Peyer's patch (tissue), 4 donors: ENCODE data around the gene EYA2. TPM values are rescaled to one million over a fixed set of nuclear protein-coding genes. Genes with fewer than 3 reads are reported as not detected.

Experiments used
- DNase-seq, 3 donors: peaks; one replicate each; pipeline ENCODE4 v3.0.0-alpha.2; 2017 to 2019
- H3K27ac ChIP-seq, 4 donors: fragments of 200-600 bp; sonication (generic); one replicate each; pipeline ENCODE4 v1.5.1; 2016 to 2019
- H3K27me3 ChIP-seq, 2 donors: fragments of 200-600 bp; sonication (generic); one replicate each; pipeline ENCODE4 v1.5.1; 2019
- H3K36me3 ChIP-seq, 3 donors: fragments of 200-600 bp; sonication (generic); one replicate each; pipeline ENCODE4 v1.5.1; 2016 to 2019
- H3K4me1 ChIP-seq, 4 donors: fragments of 200-600 bp; sonication (generic); one replicate each; pipeline ENCODE4 v1.5.1; 2016 to 2019
- H3K4me3 ChIP-seq, 4 donors: fragments of 200-600 bp; sonication (generic); 1 replicate in 3 of 4; 2 replicates in 1 of 4; pipeline ENCODE4 v1.5.1; 2016 to 2019; ENCODE audit warnings: mild to moderate bottlenecking in 1 of 4
- H3K9me3 ChIP-seq, 4 donors: fragments of 200-600 bp; sonication (generic); one replicate each; pipeline ENCODE4 v1.5.1; 2016 to 2019; ENCODE audit warnings: mild to moderate bottlenecking in 1 of 4
- CTCF ChIP-seq, 6 experiments: fragments of 450-650 bp in 4 of 6; fragments of 200-600 bp in 2 of 6; sonication (generic) in 1 of 6; IDR thresholded peaks; one replicate each; pipeline ENCODE4 v1.5.1; 2017 to 2019; ENCODE audit warnings: antibody characterized with exemption in 6 of 6, mild to moderate bottlenecking in 3 of 6, moderate library complexity in 1 of 6
- POLR2A ChIP-seq, 2 donors: fragments of 450-650 bp; IDR thresholded peaks; one replicate each; pipeline ENCODE4 v1.5.1; 2017; ENCODE audit warnings: antibody characterized with exemption in 2 of 2, mild to moderate bottlenecking in 2 of 2, moderate library complexity in 2 of 2
- total RNA-seq, 4 donors: library from RNA; depleted of rRNA; stranded (reverse); fragments of >200 nt; gene quantifications; one replicate each; pipeline ENCODE4 v1.1.0, GENCODE V29; 2016

EYA2 gene
- total RNA-seq, 4 donors from 2014 or later, result 0.40 to 1.7 TPM; not detected in 2

- H3K9me3 ChIP-seq, result no peaks in the 10 kb centered on the region
- no peak for DNase-seq
- no peaks in the 10 kb centered on the region for H3K36me3 ChIP-seq
- H3K27ac ChIP-seq, result peak overlapping the region in 3 of 4 donors; percentile 14 to 66 (median 63)
- H3K4me3 ChIP-seq, result no peak overlapping the region
- H3K4me1 ChIP-seq, result peaks cover 0 to 14% (median 0%) of the 10 kb centered on the region in 4 donors
- no peaks in the 10 kb centered on the region for H3K27me3 ChIP-seq
- TF ChIP-seq POLR2A (IDR thresholded peaks at IDR 0.05) (no peak), CTCF (IDR thresholded peaks at IDR 0.05) (no peak)
These were observed 229.6 kb downstream of the EYA2 start for GRCh38 chr20:47124181-47124717.

- peak overlapping the region in 2 of 4 donors; percentile 25 to 26 for H3K27ac ChIP-seq
- no peak overlapping the region for H3K4me3 ChIP-seq
- TF ChIP-seq CTCF (IDR thresholded peaks at IDR 0.05) (no peak), POLR2A (IDR thresholded peaks at IDR 0.05) (no peak)
- H3K4me1 ChIP-seq, result peaks cover 0 to 14% (median 0%) of the 10 kb centered on the region in 4 donors
- no peak for DNase-seq
- H3K27me3 ChIP-seq, result no peaks in the 10 kb centered on the region
- no peaks in the 10 kb centered on the region for H3K36me3 ChIP-seq
- no peaks in the 10 kb centered on the region for H3K9me3 ChIP-seq
These were observed 230.8 kb downstream of the EYA2 start for GRCh38 chr20:47125508-47125757.

- TF ChIP-seq POLR2A (IDR thresholded peaks at IDR 0.05), result no peak
- TF ChIP-seq CTCF (IDR thresholded peaks at IDR 0.05), result no peak
- Histone ChIP-seq H3K27me3 (no peaks in the 10 kb centered on the region), H3K4me1 (peaks cover 0 to 14% (median 0%) of the 10 kb centered on the region in 4 donors), H3K4me3 (no peak overlapping the region), H3K36me3 (no peaks in the 10 kb centered on the region), H3K9me3 (no peaks in the 10 kb centered on the region), H3K27ac (peak overlapping the region in 2 of 4 donors; percentile 26 to 38)
- no peak for DNase-seq
These were observed 231.3 kb downstream of the EYA2 start for GRCh38 chr20:47125758-47126591.

- no peaks in the 10 kb centered on the region for H3K36me3 ChIP-seq
- H3K27ac ChIP-seq, result no peak overlapping the region
These were observed 232.1 kb downstream of the EYA2 start for GRCh38 chr20:47126709-47127108.

GRCh38 chr20:47127546-47127945, 232.9 kb downstream of the EYA2 start:
- Histone ChIP-seq H3K4me1 (peaks cover 0 to 14% (median 0%) of the 10 kb centered on the region in 4 donors), H3K27ac (no peak overlapping the region), H3K9me3 (no peaks in the 10 kb centered on the region), H3K27me3 (no peaks in the 10 kb centered on the region), H3K4me3 (no peak overlapping the region), H3K36me3 (no peaks in the 10 kb centered on the region)
- TF ChIP-seq POLR2A (IDR thresholded peaks at IDR 0.05) (no peak), CTCF (IDR thresholded peaks at IDR 0.05) (no peak)
- no peak for DNase-seq

More at GRCh38 chr20:47126709-47127108, 232.1 kb downstream of the EYA2 start:
- TF ChIP-seq POLR2A (IDR thresholded peaks at IDR 0.05) (no peak), CTCF (IDR thresholded peaks at IDR 0.05) (no peak)
- Histone ChIP-seq H3K4me1 (peaks cover 0 to 14% (median 0%) of the 10 kb centered on the region in 4 donors), H3K27me3 (no peaks in the 10 kb centered on the region), H3K4me3 (no peak overlapping the region), H3K9me3 (no peaks in the 10 kb centered on the region)
- DNase-seq, result no peak
